ENCODE results near the gene AKAP9.
"Not testable (repeated sequence)": the region's sequence is repeated elsewhere in the genome, so short reads cannot be mapped to it uniquely, and the experiment has no call there.

AKAP9 gene

GRCh38 chr7:92134271-92135051 lies 193.8 kb downstream of the AKAP9 start, which contains the start of gene CYP51A1:
Gene CYP51A1, minus strand, starts transcription at chr7:92134477. Its CDS starts 113 bp downstream, at chr7:92134364.
- DNase-seq (ENCODE audit: low spot score), result peak; percentile 92

- DNase-seq (ENCODE audit: low spot score), result peak; percentile 32
Observed at GRCh38 chr7:92135052-92135889, 194.6 kb downstream of the AKAP9 start.

GRCh38 chr7:92137557-92137956 lies 196.9 kb downstream of the AKAP9 start:
- no peak for DNase-seq (ENCODE audit: low spot score)

DNA sequence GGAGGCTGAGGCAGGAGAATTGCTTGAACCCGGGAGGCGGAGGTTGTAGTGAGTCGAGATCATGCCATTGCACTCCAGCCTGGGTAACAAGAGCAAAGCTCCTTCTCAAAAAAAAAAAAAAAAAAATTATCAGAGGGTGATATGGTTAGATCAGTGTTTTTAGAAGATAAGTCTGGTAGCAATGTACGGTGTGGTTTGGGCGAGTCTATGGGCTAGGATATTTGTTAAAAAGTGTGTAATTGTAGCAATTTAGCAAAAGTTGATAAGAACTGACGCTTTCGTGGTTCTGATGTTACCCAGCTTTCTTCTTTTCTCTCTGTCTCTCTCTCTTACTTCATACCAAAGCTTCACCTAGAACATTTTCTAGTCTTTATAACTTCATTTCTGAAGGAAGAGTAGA lies 200.5 kb downstream of the AKAP9 start:
- DNase-seq (ENCODE audit: low spot score), result no peak

- not testable (repeated sequence) for DNase-seq (ENCODE audit: low spot score)
Observed at GRCh38 chr7:92142791-92143190, 202.1 kb downstream of the AKAP9 start.

DNA sequence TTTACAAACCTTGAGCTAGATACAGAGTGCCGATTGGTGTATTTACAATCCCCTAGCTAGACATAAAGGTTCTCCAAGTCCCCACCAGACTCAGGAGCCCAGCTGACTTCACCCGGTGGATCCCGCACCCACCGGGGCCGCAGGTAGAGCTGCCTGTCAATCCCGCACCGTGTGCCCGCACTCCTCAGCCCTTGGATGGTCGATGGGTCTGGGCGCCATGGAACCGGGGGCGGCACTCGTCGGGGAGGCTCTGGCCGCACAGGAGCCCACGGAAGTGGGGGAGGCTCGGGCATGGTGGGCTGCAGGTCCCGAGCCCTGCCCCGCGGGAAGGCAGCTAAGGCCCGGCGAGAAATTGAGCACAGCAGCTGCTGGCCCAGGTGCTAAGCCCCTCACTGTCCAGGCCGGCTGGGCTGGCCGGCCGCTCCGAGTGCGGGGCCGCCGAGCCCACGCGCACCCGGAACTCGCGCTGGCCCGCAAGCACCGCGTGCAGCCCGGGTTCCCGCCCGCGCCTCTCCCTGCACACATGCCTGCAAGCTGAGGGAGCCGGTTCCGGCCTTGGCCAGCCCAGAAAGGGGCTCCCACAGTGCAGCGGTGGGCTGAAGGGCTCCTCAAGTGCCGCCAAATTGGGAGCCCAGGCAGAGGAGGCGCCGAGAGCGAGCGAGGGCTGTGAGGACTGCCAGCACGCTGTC lies 202.7 kb downstream of the AKAP9 start:
- DNase-seq (ENCODE audit: low spot score), result not testable (repeated sequence)

DNA sequence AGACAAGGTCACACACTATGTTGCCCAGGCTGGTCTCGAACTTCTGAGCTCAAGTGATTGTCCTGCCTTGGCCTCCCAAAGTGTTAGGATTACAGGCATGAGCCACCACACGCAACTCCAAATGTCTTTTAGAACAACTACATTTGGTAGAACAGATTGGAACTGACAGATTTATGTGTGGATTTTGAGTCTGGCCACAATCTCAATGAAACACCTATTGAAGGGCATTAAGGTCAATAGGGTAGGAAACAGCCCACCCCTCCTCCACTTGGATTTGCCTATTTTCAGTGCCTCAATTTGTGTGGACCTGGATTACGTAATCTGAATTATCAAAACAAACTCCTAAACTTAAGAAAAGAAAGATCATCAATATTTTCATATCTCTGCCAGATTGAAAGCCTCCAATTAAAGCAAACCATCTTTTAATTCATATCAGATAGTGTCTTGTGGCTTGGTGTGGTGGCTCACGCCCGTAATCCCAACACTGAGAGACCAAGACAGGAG lies 209.1 kb downstream of the AKAP9 start:
- DNase-seq (ENCODE audit: low spot score), result no peak

- no peak for DNase-seq (ENCODE audit: low spot score)
Observed at GRCh38 chr7:92150450-92151017, 209.9 kb downstream of the AKAP9 start.

GRCh38 chr7:92155108-92155739 lies 214.6 kb downstream of the AKAP9 start:
- no peak for DNase-seq (ENCODE audit: low spot score)

GRCh38 chr7:92156990-92157389 lies 216.3 kb downstream of the AKAP9 start:
- no peak for DNase-seq (ENCODE audit: low spot score)

- DNase-seq (ENCODE audit: low spot score), result no peak
Observed at GRCh38 chr7:92158660-92159575, 218.3 kb downstream of the AKAP9 start.

Measured in HuH-7 (cell line).